GM21360 (cell line): ENCODE measurements around the gene HIKESHI.
"Not testable (repeated sequence)": the region's sequence is repeated elsewhere in the genome, so short reads cannot be mapped to it uniquely, and the experiment has no call there.

Experiments used
- ATAC-seq: cut with Tn5 transposase; IDR thresholded peaks from one replicate; pipeline ENCODE4 v1.9.1; 2021; ENCODE audit warnings: mild to moderate bottlenecking, moderate library complexity; ENCODE audit not compliant: unreplicated experiment

The HIKESHI gene

GRCh38 chr11:86292912-86293616 lies 9.0 kb upstream of the HIKESHI start:
- peak; percentile 43 for ATAC-seq

GRCh38 chr11:86294026-86294425 lies 8.0 kb upstream of the HIKESHI start:
- no peak for ATAC-seq

- ATAC-seq, result peak; percentile 11
Observed at GRCh38 chr11:86301742-86302091, 323 bp upstream of the HIKESHI start.

- ATAC-seq, result no peak
Observed at GRCh38 chr11:86303257-86303656, 1.2 kb downstream of the HIKESHI start.

- not testable (repeated sequence) for ATAC-seq
Observed at GRCh38 chr11:86308710-86309109, 6.7 kb downstream of the HIKESHI start.

- ATAC-seq, result no peak
Observed at GRCh38 chr11:86313793-86314192, 11.8 kb downstream of the HIKESHI start.

- ATAC-seq, result no peak
Observed at GRCh38 chr11:86314636-86315035, 12.6 kb downstream of the HIKESHI start.

- no peak for ATAC-seq
Observed at GRCh38 chr11:86335131-86335767, 33.2 kb downstream of the HIKESHI start.

GRCh38 chr11:86337227-86337626 lies 35.2 kb downstream of the HIKESHI start:
- ATAC-seq, result no peak

- no peak for ATAC-seq
Observed at GRCh38 chr11:86341382-86341781, 39.3 kb downstream of the HIKESHI start.

GRCh38 chr11:86346513-86346912 lies 44.5 kb downstream of the HIKESHI start:
- no peak for ATAC-seq

GRCh38 chr11:86355256-86355655 lies 53.2 kb downstream of the HIKESHI start:
- ATAC-seq, result no peak

GRCh38 chr11:86357412-86357811 lies 55.4 kb downstream of the HIKESHI start:
- ATAC-seq, result not testable (repeated sequence)

- no peak for ATAC-seq
Observed at GRCh38 chr11:86358720-86359119, 56.7 kb downstream of the HIKESHI start.

GRCh38 chr11:86360775-86361395 lies 58.8 kb downstream of the HIKESHI start:
- ATAC-seq, result no peak

- ATAC-seq, result no peak
Observed at GRCh38 chr11:86363424-86363823, 61.4 kb downstream of the HIKESHI start.

- no peak for ATAC-seq
Observed at GRCh38 chr11:86365546-86365945, 63.5 kb downstream of the HIKESHI start.

- ATAC-seq, result no peak
Observed at GRCh38 chr11:86369668-86370067, 67.6 kb downstream of the HIKESHI start.

- ATAC-seq, result no peak
Observed at GRCh38 chr11:86370171-86370570, 68.1 kb downstream of the HIKESHI start.

- ATAC-seq, result no peak
Observed at GRCh38 chr11:86370922-86371594, 69.0 kb downstream of the HIKESHI start.

GRCh38 chr11:86372041-86372440 lies 70.0 kb downstream of the HIKESHI start:
- ATAC-seq, result no peak

GRCh38 chr11:86372586-86372985 lies 70.5 kb downstream of the HIKESHI start:
- ATAC-seq, result no peak
